K562 (cell line): ENCODE measurements around the gene RAPGEF5. TPM values are rescaled to one million over a fixed set of nuclear protein-coding genes. Genes with fewer than 3 reads are reported as not detected.

Experiments
- ATAC-seq: fragments of 200-7000 bp; cut with Tn5 transposase; 3 replicates; pipeline ENCODE4 v1.9.1; 2020; ENCODE audit warnings: moderate library complexity
- BruUV-seq: library from RNA; stranded (reverse); fragments of 400-500 nt; replicated peaks from 2 replicates; lab custom pipeline; 2021; lab: Mats Ljungman, UMichigan
- CTCF ChIA-PET: fragments of 300-600 bp; formaldehyde crosslinking; extraction: SDS; loops from one replicate; lab custom pipeline; 2021; ENCODE audit warnings: low intra/inter-chr PET ratio; lab: Yijun Ruan, JAX
- POLR2A ChIA-PET: fragments of 300-600, 350-650 bp; sonication (Branson Sonifier 250); formaldehyde crosslinking; extraction: SDS; loops from one replicate; lab custom pipeline; 2021; ENCODE audit warnings: antibody characterized with exemption, inconsistent platforms; lab: Yijun Ruan, JAX
- DNase-seq, 4 experiments: peaks; one replicate each; pipeline versions ENCODE4 v3.0.0 to v3.0.0-alpha.2; 2011 to 2018; ENCODE audit warnings: low spot score in 3 of 4, mixed read lengths in 3 of 4; ENCODE audit errors: extremely low read depth in 1 of 4
- FAIRE-seq: peaks from 2 replicates; lab custom pipeline; 2011; peaks lifted over from hg19 to GRCh38; lab: Jason Lieb, UNC
- H2AFZ ChIP-seq: 2 replicates; pipeline ENCODE4 v1.6.0; 2011; ENCODE audit warnings: low read depth, low read length, control low read depth, inconsistent platforms
- H3K27ac ChIP-seq: fragments of 200-600 bp; 3 replicates; pipeline ENCODE4 v1.8.0; 2011; ENCODE audit warnings: low read depth, mild to moderate bottlenecking, control low read depth, inconsistent platforms, low read length, moderate library complexity, mixed read lengths; ENCODE audit errors: extremely low read depth
- H3K27me3 ChIP-seq, 2 experiments: fragments of 300-600 bp in 1 of 2; 2 replicates in 1 of 2; 3 replicates in 1 of 2; pipeline versions ENCODE4 v1.6.0 to v1.8.0; 2011; ENCODE audit warnings: inconsistent platforms in 2 of 2, low read length in 2 of 2, mild to moderate bottlenecking in 1 of 2, mixed read lengths in 1 of 2, moderate library complexity in 1 of 2; ENCODE audit not compliant: control insufficient read depth in 2 of 2, insufficient read depth in 2 of 2
- H3K36me3 ChIP-seq: fragments of 300-600 bp; 3 replicates; pipeline ENCODE4 v1.8.0; 2011; ENCODE audit warnings: mild to moderate bottlenecking, low read length, inconsistent platforms; ENCODE audit not compliant: control insufficient read depth, insufficient read depth
- H3K4me1 ChIP-seq, 2 experiments: fragments of 200-600 bp in 1 of 2; replicated peaks in 1 of 2; 2 replicates in 1 of 2; 3 replicates in 1 of 2; pipeline versions ENCODE4 v1.5.1 to v1.8.0; 2011; ENCODE audit warnings: inconsistent platforms in 2 of 2, low read length in 2 of 2, mild to moderate bottlenecking in 1 of 2, mixed read lengths in 1 of 2, moderate library complexity in 1 of 2; ENCODE audit not compliant: control insufficient read depth in 2 of 2, insufficient read depth in 2 of 2
- H3K4me2 ChIP-seq: 2 replicates; pipeline ENCODE4 v1.6.1; 2011; ENCODE audit warnings: low read length, control low read depth, inconsistent platforms, mixed read lengths; ENCODE audit not compliant: insufficient read depth
- H3K4me3 ChIP-seq: fragments of 200-600 bp; sonication (generic), shearing (Covaris generic); 2 replicates; pipeline ENCODE4 v1.5.1; 2016; ENCODE audit warnings: control low read depth, inconsistent platforms
- H3K79me2 ChIP-seq: fragments of 200-600 bp; 3 replicates; pipeline ENCODE4 v1.8.0; 2011; ENCODE audit warnings: low read length, inconsistent platforms; ENCODE audit not compliant: control insufficient read depth, insufficient read depth
- H3K9ac ChIP-seq, 2 experiments: 2 replicates each; pipeline versions ENCODE4 v1.6.0 to v1.6.1; 2011; ENCODE audit warnings: low read depth in 2 of 2, low read length in 2 of 2, control low read depth in 1 of 2, inconsistent platforms in 1 of 2, mild to moderate bottlenecking in 1 of 2, mixed read lengths in 1 of 2; ENCODE audit not compliant: insufficient read depth in 1 of 2
- H3K9me1 ChIP-seq: one replicate; pipeline ENCODE4 v1.6.0; 2011; ENCODE audit warnings: inconsistent platforms, mild to moderate bottlenecking, low read length, moderate library complexity; ENCODE audit not compliant: control insufficient read depth, insufficient read depth
- H3K9me3 ChIP-seq: replicated peaks from 2 replicates; pipeline ENCODE4 v1.5.1; 2011; ENCODE audit warnings: low read depth, low read length, inconsistent platforms; ENCODE audit not compliant: control insufficient read depth, insufficient read depth
- H4K20me1 ChIP-seq: replicated peaks from 2 replicates; pipeline ENCODE4 v1.6.1; 2011; ENCODE audit warnings: low read length, inconsistent platforms, mixed read lengths; ENCODE audit not compliant: control insufficient read depth, insufficient read depth
- CTBP1 ChIP-seq: fragments of 450-650 bp; IDR thresholded peaks from 2 replicates; pipeline ENCODE4 v1.6.1; 2016; ENCODE audit warnings: borderline replicate concordance
- E2F6 ChIP-seq, 2 experiments: IDR thresholded peaks; 2 replicates each; pipeline ENCODE4 v1.6.1; 2011; ENCODE audit warnings: borderline replicate concordance in 1 of 2, control low read depth in 1 of 2, low read depth in 1 of 2, low read length in 1 of 2, mild to moderate bottlenecking in 1 of 2, mixed read lengths in 1 of 2, moderate library complexity in 1 of 2; ENCODE audit not compliant: insufficient read depth in 1 of 2, insufficient read length in 1 of 2, poor library complexity in 1 of 2, severe bottlenecking in 1 of 2; ENCODE audit errors: extremely low read depth in 1 of 2
- NELFE ChIP-seq: IDR thresholded peaks from 2 replicates; pipeline ENCODE4 v1.6.1; 2011; ENCODE audit warnings: mild to moderate bottlenecking; ENCODE audit not compliant: insufficient read depth, insufficient read length
- NFRKB ChIP-seq: fragments of 450-650 bp; IDR thresholded peaks from 2 replicates; pipeline ENCODE4 v1.6.1; 2016; ENCODE audit warnings: low read depth
- THRB ChIP-seq: fragments of 450-650 bp; formaldehyde crosslinking; conservative IDR thresholded peaks from 2 replicates; pipeline ENCODE4 v1.4.0; 2022; ENCODE audit warnings: mild to moderate bottlenecking, missing genetic modification characterization
- ZNF212 ChIP-seq: fragments of 450-650 bp; formaldehyde crosslinking; IDR thresholded peaks from 2 replicates; pipeline ENCODE4 v1.4.0; 2020; ENCODE audit warnings: mild to moderate bottlenecking
- ZNF3 ChIP-seq: fragments of 250-450 bp; sonication (Bioruptor Pico); IDR thresholded peaks from 2 replicates; pipeline ENCODE4 v1.5.0; 2021; ENCODE audit warnings: mild to moderate bottlenecking, moderate library complexity
- ZNF75A ChIP-seq: fragments of 450-650 bp; formaldehyde crosslinking; IDR thresholded peaks from 2 replicates; pipeline ENCODE4 v1.4.0; 2020; ENCODE audit warnings: mild to moderate bottlenecking
- ZNF778 ChIP-seq: fragments of 450-650 bp; formaldehyde crosslinking; IDR thresholded peaks from 2 replicates; pipeline ENCODE4 v1.4.0; 2020; ENCODE audit warnings: mild to moderate bottlenecking, moderate library complexity
- WGBS: fragments of 100-300 bp; shearing (Covaris generic); methylation state at CpG from one replicate; pipeline ENCODE4 v1.1.6; 2016; ENCODE audit warnings: low coverage, mixed read lengths; ENCODE audit not compliant: insufficient coverage; ENCODE audit errors: missing lambda C conversion rate; 5-methylcytosine and 5-hydroxymethylcytosine counted together
- in situ Hi-C: fragments of 300-500 bp; cut with MboI; formaldehyde crosslinking; loops from 4 replicates; pipeline ENCODE4 v1.15.0; 2018; ENCODE audit warnings: inconsistent platforms, mixed read lengths
- intact Hi-C: fragments of 100-400 bp; cut with micrococcal nuclease; formaldehyde crosslinking; loops from 2 replicates; pipeline ENCODE4 v1.14.2; 2022
- polyA plus RNA-seq, 8 experiments: library from polyadenylated mRNA; depleted of rRNA in 4 of 8; stranded (reverse) in 5 of 8; unstranded in 3 of 8; fragments of >200 nt; fragmentation: Nextera tagmentation in 2 of 8; fragmentation: Illumina TruSeq in 1 of 8; extraction: Ambion mirVana in 2 of 8; extraction: Trizol in 1 of 8; gene quantifications; 2 replicates each; pipeline versions ENCODE4 v1.2.1 to v1.2.3, GENCODE V29; 2011 to 2014; ENCODE audit warnings: inconsistent platforms in 1 of 8, missing spikeins in 1 of 8
- total RNA-seq, 7 experiments: library from RNA; depleted of rRNA in 6 of 7; stranded (reverse); fragments of >200 nt in 6 of 7; fragmentation: Illumina TruSeq in 2 of 7; extraction: Trizol in 2 of 7; gene quantifications; 2 replicates each; pipeline versions ENCODE4 v1.2.1 to v1.2.3, GENCODE V29; 2011 to 2021; ENCODE audit warnings: low replicate concordance in 1 of 7
- TF ChIP-seq, protein P1 (sequence below): fragments of 250-450 bp; sonication (Bioruptor Pico); IDR thresholded peaks from 2 replicates; pipeline ENCODE4 v1.8.0; 2021; ENCODE audit warnings: borderline replicate concordance, mild to moderate bottlenecking, moderate library complexity; ENCODE audit not compliant: poor library complexity, severe bottlenecking

RAPGEF5 gene
- total and polyA plus RNA-seq, 9 of the 15 experiments (the other 6 are each of a cell fraction or from before 2014, with no cell fraction given) = 0.39 to 2.0 (median 1.1) TPM

- Histone ChIP-seq H2AFZ (no peak overlapping the region), H3K4me3 (no peak overlapping the region), H3K9me1 (no peaks in the 10 kb centered on the region), H3K9me3 (no peaks in the 10 kb centered on the region), H4K20me1 (no peaks in the 10 kb centered on the region), H3K36me3 (no peaks in the 10 kb centered on the region), H3K27ac (no peak overlapping the region), H3K4me1 (no peaks in the 10 kb centered on the region), H3K4me2 (no peak overlapping the region), H3K9ac (no peak overlapping the region), H3K27me3 (no peaks in the 10 kb centered on the region), H3K79me2 (no peaks in the 10 kb centered on the region)
- CTCF ChIA-PET = no interaction called here
- FAIRE-seq (no peak), DNase-seq (no peak), ATAC-seq (no peak)
- in situ Hi-C loops = no loop called here
- WGBS = 12% methylated on average over 3 of the region's 3 CpGs
- intact Hi-C loops = no loop called here
- no TSS peak for BruUV-seq
- TF ChIP-seq ZNF212 (no peak), ZNF3 (CRISPR knock-in tag) (no peak)
- TF ChIP-seq, protein P1, sequence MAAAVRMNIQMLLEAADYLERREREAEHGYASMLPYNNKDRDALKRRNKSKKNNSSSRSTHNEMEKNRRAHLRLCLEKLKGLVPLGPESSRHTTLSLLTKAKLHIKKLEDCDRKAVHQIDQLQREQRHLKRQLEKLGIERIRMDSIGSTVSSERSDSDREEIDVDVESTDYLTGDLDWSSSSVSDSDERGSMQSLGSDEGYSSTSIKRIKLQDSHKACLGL (CRISPR knock-in tag) = no peak
- POLR2A ChIA-PET = no interaction called here
These were observed 214.4 kb downstream of the RAPGEF5 start for GRCh38 chr7:22142572-22142971.

DNA sequence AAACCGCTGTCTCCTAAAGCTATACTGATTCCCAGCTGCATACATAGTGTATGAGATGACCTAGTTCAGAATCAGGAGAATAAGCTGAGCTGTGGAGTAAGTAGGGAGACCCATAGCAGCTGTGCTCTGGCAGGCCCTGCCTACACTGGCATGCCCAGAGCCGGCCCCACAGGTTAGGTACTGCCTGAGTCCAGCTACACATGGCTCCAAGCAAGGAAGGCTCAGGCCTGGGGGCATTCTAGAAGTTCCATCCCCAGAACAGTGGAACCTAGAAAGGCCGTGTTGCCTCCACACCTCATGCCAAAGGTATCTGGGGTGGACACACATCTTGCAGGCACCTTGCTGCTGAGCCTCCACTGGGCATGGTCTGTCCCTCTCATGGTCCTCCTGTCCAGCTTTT lies 215.6 kb downstream of the RAPGEF5 start:
- in situ Hi-C loops (no loop called here), intact Hi-C loops (no loop called here)
- WGBS = 22% methylated on average over 3 of the region's 3 CpGs
- FAIRE-seq (no peak), DNase-seq (no peak), ATAC-seq (no peak)
- H3K27me3 ChIP-seq = no peaks in the 10 kb centered on the region
- H3K4me2 ChIP-seq = no peak overlapping the region
- POLR2A ChIA-PET = interaction anchor here (1.2 to 1.6 kb wide), 2 partner anchors 9 to 15 kb away, joined by 3 to 6 read pairs; no protein-coding TSS in a partner anchor
- no peak overlapping the region for H3K27ac ChIP-seq
- no peak overlapping the region for H3K9ac ChIP-seq
- H3K9me1 ChIP-seq = no peaks in the 10 kb centered on the region
- no peak overlapping the region for H3K4me3 ChIP-seq
- H3K79me2 ChIP-seq = no peaks in the 10 kb centered on the region
- TF ChIP-seq NFRKB (no peak), ZNF75A (CRISPR knock-in tag) (no peak), E2F6 (IDR thresholded peaks at IDR 0.05; ENCODE audit: borderline replicate concordance in 1 of 2, extremely low read depth in 1 of 2, insufficient read depth in 1 of 2, insufficient read length in 1 of 2, low read depth in 1 of 2, low read length in 1 of 2, poor library complexity in 1 of 2, severe bottlenecking in 1 of 2) (no peak), ZNF778 (CRISPR knock-in tag) (no peak), NELFE (no peak), CTBP1 (no peak), THRB (CRISPR knock-in tag) (no peak)
- BruUV-seq = no TSS peak
- CTCF ChIA-PET = no interaction called here
- no peaks in the 10 kb centered on the region for H3K36me3 ChIP-seq
- no peak overlapping the region for H2AFZ ChIP-seq
- H3K4me1 ChIP-seq = 0 out of 5 replicates have a peak, but pooled peaks cover 0 to 3% of the 10 kb centered on the region in 2 experiments
- no peaks in the 10 kb centered on the region for H3K9me3 ChIP-seq
- no peaks in the 10 kb centered on the region for H4K20me1 ChIP-seq
